GM12878 (cell line): ENCODE data around the gene GZF1. TPM values are rescaled to one million over a fixed set of nuclear protein-coding genes. Genes with fewer than 3 reads are reported as not detected.

Experiments
- ATAC-seq: fragments of 200-7000 bp; cut with Tn5 transposase; 3 replicates; pipeline ENCODE4 v1.9.1; 2020; ENCODE audit warnings: mild to moderate bottlenecking, moderate library complexity
- BruUV-seq: library from RNA; stranded (reverse); fragments of 400-500 nt; replicated peaks from 2 replicates; lab custom pipeline; 2021; lab: Mats Ljungman, UMichigan
- CTCF ChIA-PET: fragments of 300-600 bp; sonication (Branson Sonifier 250); formaldehyde crosslinking; extraction: SDS; loops from one replicate; lab custom pipeline; 2021; ENCODE audit warnings: inconsistent platforms; lab: Yijun Ruan, JAX
- POLR2A ChIA-PET: fragments of 350-600 bp; formaldehyde crosslinking; extraction: SDS; loops from one replicate; lab custom pipeline; 2021; ENCODE audit warnings: inconsistent platforms; lab: Charles Lee
- RAD21 ChIA-PET: fragments of 300-600 bp; sonication (Branson Sonifier 250); formaldehyde crosslinking; loops from one replicate; lab custom pipeline; 2023; ENCODE audit warnings: antibody characterized with exemption; ENCODE audit not compliant: unreplicated experiment; lab: Charles Lee
- SMC1A ChIA-PET: fragments of 300-600 bp; sonication (Branson Sonifier 250); formaldehyde crosslinking; loops from one replicate; lab custom pipeline; 2023; ENCODE audit not compliant: unreplicated experiment, uncharacterized antibody; lab: Charles Lee
- DNase-seq: peaks from one replicate; pipeline ENCODE4 v3.0.0-alpha.2; 2011; ENCODE audit warnings: low read depth, low spot score
- FAIRE-seq: peaks from 3 replicates; lab custom pipeline; 2011; peaks lifted over from hg19 to GRCh38; lab: Jason Lieb, UNC
- H2AFZ ChIP-seq: 2 replicates; pipeline ENCODE4 v1.6.0; 2011; ENCODE audit warnings: low read depth, low read length, control low read depth; ENCODE audit not compliant: control insufficient read depth
- H3K27ac ChIP-seq: 2 replicates; pipeline ENCODE4 v1.5.1; 2011; ENCODE audit warnings: control low read depth; ENCODE audit not compliant: control insufficient read depth, insufficient read depth
- H3K27me3 ChIP-seq, 2 experiments: replicated peaks in 1 of 2; 2 replicates each; pipeline versions ENCODE4 v1.6.0 to v1.6.1; 2011; ENCODE audit warnings: low read length in 1 of 2; ENCODE audit not compliant: control insufficient read depth in 2 of 2, insufficient read depth in 2 of 2
- H3K36me3 ChIP-seq, 2 experiments: 2 replicates each; pipeline ENCODE4 v1.5.1; 2011; ENCODE audit warnings: low read length in 1 of 2; ENCODE audit not compliant: control insufficient read depth in 2 of 2, insufficient read depth in 2 of 2
- H3K4me1 ChIP-seq: 2 replicates; pipeline ENCODE4 v1.6.1; 2011; ENCODE audit warnings: mild to moderate bottlenecking, low read length, moderate library complexity, mixed read lengths; ENCODE audit not compliant: control insufficient read depth, insufficient read depth
- H3K4me2 ChIP-seq: 2 replicates; pipeline ENCODE4 v1.6.0; 2011; ENCODE audit warnings: control low read depth; ENCODE audit not compliant: control insufficient read depth, insufficient read depth
- H3K4me3 ChIP-seq: fragments of 200-600 bp; sonication (generic); 2 replicates; pipeline ENCODE4 v1.5.1; 2016
- H3K79me2 ChIP-seq: 2 replicates; pipeline ENCODE4 v1.6.0; 2011; ENCODE audit warnings: low read length; ENCODE audit not compliant: control insufficient read depth, insufficient read depth
- H3K9ac ChIP-seq: 2 replicates; pipeline ENCODE4 v1.8.0; 2011; ENCODE audit warnings: low read length, control low read depth, mixed read lengths; ENCODE audit not compliant: control insufficient read depth, insufficient read depth
- H3K9me3 ChIP-seq: replicated peaks from 3 replicates; pipeline ENCODE4 v1.5.1; 2011; ENCODE audit warnings: mild to moderate bottlenecking, low read length; ENCODE audit not compliant: control insufficient read depth, insufficient read depth
- H4K20me1 ChIP-seq: 2 replicates; pipeline ENCODE4 v1.6.0; 2011; ENCODE audit not compliant: control insufficient read depth, insufficient read depth
- BMI1 ChIP-seq: fragments of 450-650 bp; IDR thresholded peaks from 2 replicates; pipeline ENCODE4 v1.6.1; 2016; ENCODE audit warnings: mild to moderate bottlenecking, moderate library complexity, borderline replicate concordance
- FOS ChIP-seq: IDR thresholded peaks from 3 replicates; pipeline ENCODE4 v1.6.1; 2011; ENCODE audit warnings: borderline replicate concordance; ENCODE audit not compliant: insufficient read length; ENCODE audit errors: extremely low read depth
- IRF4 ChIP-seq: IDR thresholded peaks from 2 replicates; pipeline ENCODE4 v1.6.1; 2011; ENCODE audit warnings: low read depth, low read length
- JUNB ChIP-seq: IDR thresholded peaks from 2 replicates; pipeline ENCODE4 v1.6.1; 2016; ENCODE audit warnings: antibody characterized with exemption, mild to moderate bottlenecking
- POU2F2 ChIP-seq: IDR thresholded peaks from 3 replicates; pipeline ENCODE4 v1.6.1; 2011; ENCODE audit warnings: low read depth, mild to moderate bottlenecking, low read length, borderline replicate concordance
- RAD51 ChIP-seq: fragments of 450-650 bp; IDR thresholded peaks from 2 replicates; pipeline ENCODE4 v1.6.1; 2016; ENCODE audit warnings: moderate library complexity, mild to moderate bottlenecking, inconsistent platforms
- SIN3A ChIP-seq: IDR thresholded peaks from 2 replicates; pipeline ENCODE4 v1.6.1; 2012; ENCODE audit warnings: low read depth, low read length, improper control_type of control experiment
- SMARCA5 ChIP-seq: fragments of 450-650 bp; IDR thresholded peaks from 2 replicates; pipeline ENCODE4 v1.6.1; 2017; ENCODE audit warnings: mild to moderate bottlenecking
- STAT3 ChIP-seq: IDR thresholded peaks from 2 replicates; pipeline ENCODE4 v1.6.1; 2011; ENCODE audit warnings: low read depth, low read length, improper control_type of control experiment
- SUPT20H ChIP-seq: IDR thresholded peaks from 2 replicates; pipeline ENCODE4 v1.6.1; 2011; ENCODE audit warnings: low read depth, mild to moderate bottlenecking, low read length, moderate library complexity, borderline replicate concordance; ENCODE audit not compliant: control insufficient read depth
- TARDBP ChIP-seq: IDR thresholded peaks from 2 replicates; pipeline ENCODE4 v1.6.1; 2016; ENCODE audit warnings: borderline replicate concordance
- ZNF217 ChIP-seq: fragments of 450-650 bp; IDR thresholded peaks from 2 replicates; pipeline ENCODE4 v1.6.1; 2017; ENCODE audit warnings: antibody characterized with exemption, mild to moderate bottlenecking
- WGBS: methylation state at CpG from one replicate; pipeline ENCODE4 v1.1.6; 2016; ENCODE audit warnings: low lambda C conversion rate; ENCODE audit not compliant: insufficient replicate concordance, insufficient coverage; ENCODE audit errors: missing lambda C conversion rate; 5-methylcytosine and 5-hydroxymethylcytosine counted together
- in situ Hi-C: fragments of 300-500 bp; cut with MboI; formaldehyde crosslinking; loops from 9 replicates; pipeline ENCODE4 v1.14.3; 2018; ENCODE audit warnings: mixed read lengths
- intact Hi-C: fragments of 100-400 bp; cut with micrococcal nuclease; formaldehyde crosslinking; loops from one replicate; pipeline ENCODE4 v1.14.2; 2022; ENCODE audit not compliant: unreplicated experiment
- polyA plus RNA-seq, 11 experiments: library from polyadenylated mRNA; depleted of rRNA in 4 of 11; unstranded in 6 of 11; stranded (reverse) in 5 of 11; fragments of >200 nt; fragmentation: Nextera tagmentation in 4 of 11; fragmentation: Illumina TruSeq in 1 of 11; extraction: Ambion mirVana in 4 of 11; extraction: Trizol in 1 of 11; gene quantifications; 1 replicate in 1 of 11; 2 replicates in 10 of 11; pipeline versions ENCODE4 v1.2.1 to v1.2.3, GENCODE V29; 2011 to 2016; ENCODE audit warnings: inconsistent platforms in 2 of 11, missing spikeins in 2 of 11, low read depth in 1 of 11
- total RNA-seq, 4 experiments: library from RNA; depleted of rRNA in 3 of 4; stranded (reverse); fragments of >200 nt in 3 of 4; fragmentation: Illumina TruSeq in 1 of 4; extraction: Trizol in 1 of 4; gene quantifications; 2 replicates each; pipeline versions ENCODE4 v1.2.1 to v1.2.3, GENCODE V29; 2013 to 2021
- TF ChIP-seq, protein P1 (sequence below): fragments of 450-650 bp; IDR thresholded peaks from 2 replicates; pipeline ENCODE4 v1.6.1; 2018; ENCODE audit warnings: borderline replicate concordance, mild to moderate bottlenecking; ENCODE audit not compliant: partially characterized antibody
- TF ChIP-seq, protein P2 (sequence below): fragments of 450-650 bp; IDR thresholded peaks from 2 replicates; pipeline ENCODE4 v1.6.1; 2016; ENCODE audit warnings: mild to moderate bottlenecking

Gene GZF1
- total and polyA plus RNA-seq, 10 of the 15 experiments (the other 5 are each of a cell fraction or from before 2014, with no cell fraction given), result 2.2 to 19.5 (median 9.7) TPM

DNA sequence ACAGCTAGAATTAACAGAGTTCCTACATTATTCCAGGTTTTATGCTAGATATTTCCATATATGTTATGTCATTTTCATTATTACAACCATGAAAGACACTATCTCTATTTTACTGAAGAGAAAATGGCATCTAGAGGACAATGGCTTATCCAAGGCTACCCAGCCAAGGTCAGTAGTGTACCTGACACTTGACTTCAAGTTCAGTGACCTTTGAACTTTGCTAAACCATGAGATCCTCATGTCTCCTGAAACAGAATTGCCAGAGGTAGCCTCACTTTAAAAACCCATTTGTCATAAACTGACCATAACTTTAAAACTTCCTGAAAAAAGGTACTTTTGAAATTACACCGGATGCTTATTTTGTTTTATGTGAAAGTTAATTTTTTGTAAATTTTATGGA is 44.9 kb downstream of the GZF1 start:
- no TSS peak for BruUV-seq
- WGBS, result 100% methylated on average over 1 of the region's 1 CpG
- Histone ChIP-seq H3K9ac (no peak overlapping the region), H3K4me3 (no peak overlapping the region), H3K79me2 (peaks cover 55% of the 10 kb centered on the region), H3K9me3 (no peaks in the 10 kb centered on the region), H2AFZ (no peak overlapping the region), H3K36me3 (peaks cover 0 to 2% of the 10 kb centered on the region in 2 experiments; a peak in 2 of 4 replicates), H4K20me1 (no peaks in the 10 kb centered on the region), H3K4me1 (peaks cover 19% of the 10 kb centered on the region), H3K27me3 (no peaks in the 10 kb centered on the region), H3K4me2 (no peak overlapping the region), H3K27ac (no peak overlapping the region)
- ChIA-PET RAD21 (interaction anchor here (1.6 to 2.2 kb wide), 2 partner anchors 11 to 15 kb away, joined by 4 to 14 read pairs; partner anchors contain the start of gene NAPB), POLR2A (interaction anchor here (1.1 to 1.7 kb wide), 2 partner anchors 13 to 15 kb away, joined by 3 to 5 read pairs; partner anchors contain the start of gene NAPB), SMC1A (interaction anchor here (1.0 to 2.1 kb wide), 6 partner anchors 9 to 32 kb away, joined by 3 to 7 read pairs (median 4); partner anchors contain the start of gene NAPB), CTCF (interaction anchor here (1.1 to 1.9 kb wide), 6 partner anchors 11 to 200 kb away, joined by 3 to 6 read pairs (median 3); no protein-coding TSS in a partner anchor)
- DNase-seq (no peak), ATAC-seq (no peak), FAIRE-seq (no peak)
- TF ChIP-seq SUPT20H, result no peak
- no peak for TF ChIP-seq TARDBP
- TF ChIP-seq FOS, result no peak
- TF ChIP-seq, protein P1, sequence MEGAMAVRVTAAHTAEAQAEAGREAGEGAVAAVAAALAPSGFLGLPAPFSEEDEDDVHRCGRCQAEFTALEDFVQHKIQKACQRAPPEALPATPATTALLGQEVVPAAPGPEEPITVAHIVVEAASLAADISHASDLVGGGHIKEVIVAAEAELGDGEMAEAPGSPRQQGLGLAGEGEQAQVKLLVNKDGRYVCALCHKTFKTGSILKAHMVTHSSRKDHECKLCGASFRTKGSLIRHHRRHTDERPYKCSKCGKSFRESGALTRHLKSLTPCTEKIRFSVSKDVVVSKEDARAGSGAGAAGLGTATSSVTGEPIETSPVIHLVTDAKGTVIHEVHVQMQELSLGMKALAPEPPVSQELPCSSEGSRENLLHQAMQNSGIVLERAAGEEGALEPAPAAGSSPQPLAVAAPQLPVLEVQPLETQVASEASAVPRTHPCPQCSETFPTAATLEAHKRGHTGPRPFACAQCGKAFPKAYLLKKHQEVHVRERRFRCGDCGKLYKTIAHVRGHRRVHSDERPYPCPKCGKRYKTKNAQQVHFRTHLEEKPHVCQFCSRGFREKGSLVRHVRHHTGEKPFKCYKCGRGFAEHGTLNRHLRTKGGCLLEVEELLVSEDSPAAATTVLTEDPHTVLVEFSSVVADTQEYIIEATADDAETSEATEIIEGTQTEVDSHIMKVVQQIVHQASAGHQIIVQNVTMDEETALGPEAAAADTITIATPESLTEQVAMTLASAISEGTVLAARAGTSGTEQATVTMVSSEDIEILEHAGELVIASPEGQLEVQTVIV, result no peak
- no peak for TF ChIP-seq BMI1
- no peak for TF ChIP-seq ZNF217
- no peak for TF ChIP-seq SMARCA5
- TF ChIP-seq RAD51, result no peak
- TF ChIP-seq IRF4, result no peak
- no peak for TF ChIP-seq JUNB
- TF ChIP-seq STAT3, result no peak
- no peak for TF ChIP-seq POU2F2
- TF ChIP-seq SIN3A, result no peak
- TF ChIP-seq, protein P2, sequence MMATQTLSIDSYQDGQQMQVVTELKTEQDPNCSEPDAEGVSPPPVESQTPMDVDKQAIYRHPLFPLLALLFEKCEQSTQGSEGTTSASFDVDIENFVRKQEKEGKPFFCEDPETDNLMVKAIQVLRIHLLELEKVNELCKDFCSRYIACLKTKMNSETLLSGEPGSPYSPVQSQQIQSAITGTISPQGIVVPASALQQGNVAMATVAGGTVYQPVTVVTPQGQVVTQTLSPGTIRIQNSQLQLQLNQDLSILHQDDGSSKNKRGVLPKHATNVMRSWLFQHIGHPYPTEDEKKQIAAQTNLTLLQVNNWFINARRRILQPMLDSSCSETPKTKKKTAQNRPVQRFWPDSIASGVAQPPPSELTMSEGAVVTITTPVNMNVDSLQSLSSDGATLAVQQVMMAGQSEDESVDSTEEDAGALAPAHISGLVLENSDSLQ, result no peak
- in situ Hi-C loops, result no loop called here
- intact Hi-C loops, result no loop called here
